ENCODE measurements around the gene DZIP1L.

The DZIP1L gene

DNA sequence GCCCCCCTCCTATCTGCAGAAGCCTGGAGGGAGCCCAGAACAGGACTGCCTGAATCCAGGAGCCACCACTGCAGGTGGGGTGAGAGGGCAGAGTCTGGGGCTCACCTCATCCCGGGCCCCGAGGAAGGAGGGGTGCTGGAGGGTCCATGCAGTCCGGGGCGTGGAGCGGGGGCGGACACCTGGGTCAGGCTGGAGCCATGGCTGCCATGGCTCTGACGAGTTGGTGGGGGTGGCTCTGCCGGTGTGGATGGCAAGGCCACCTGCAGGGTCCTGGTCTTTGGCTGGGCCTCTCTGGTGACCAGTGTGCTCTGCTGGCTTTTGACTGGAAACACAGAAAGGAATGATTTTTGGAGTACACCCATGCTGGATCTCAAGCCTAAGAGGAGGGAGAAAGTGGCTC, 47.4 kb downstream of the DZIP1L start:
- DNase-seq (ENCODE audit: low read depth in 2 of 2) = no peak

DNA sequence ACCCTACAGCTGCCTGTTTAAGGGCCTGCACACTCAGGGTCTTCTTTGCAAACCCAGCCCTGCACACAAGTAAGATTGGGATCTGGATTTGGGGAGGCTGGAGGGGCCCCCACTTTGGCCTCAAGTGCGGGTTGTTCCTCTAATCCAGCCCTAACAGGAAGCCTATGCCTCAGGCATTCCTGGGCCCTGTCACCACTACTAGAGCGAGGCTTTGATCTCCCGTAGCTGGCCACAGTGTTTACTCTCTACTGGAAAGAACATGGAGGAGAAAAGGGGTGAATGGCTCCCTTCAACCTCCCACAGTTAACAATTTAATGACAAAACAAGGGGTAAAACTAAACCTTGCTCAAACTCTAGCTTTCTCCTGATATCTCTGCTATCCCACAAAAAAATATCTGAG, 48.4 kb downstream of the DZIP1L start:
- no peak for DNase-seq (ENCODE audit: low read depth in 2 of 2)

DNA sequence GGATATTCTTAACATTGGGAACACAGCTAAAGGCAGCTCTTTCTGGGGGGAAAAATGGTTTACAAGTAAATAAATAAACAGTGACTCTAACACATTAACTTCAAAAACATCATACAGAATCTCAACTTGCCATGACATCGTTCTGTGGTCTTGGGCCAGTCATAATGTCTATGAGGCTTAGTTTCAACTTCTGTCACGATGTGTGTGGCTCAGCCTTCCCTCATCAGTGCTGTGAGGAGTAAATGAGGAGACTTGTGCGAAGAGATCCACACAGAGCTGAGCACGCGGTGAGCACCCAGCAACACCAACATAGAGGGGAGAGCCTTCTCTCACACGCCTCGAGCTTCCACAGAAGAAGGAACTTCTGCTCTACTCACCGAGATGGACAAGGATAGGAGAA, 49.0 kb downstream of the DZIP1L start:
- DNase-seq (ENCODE audit: low read depth in 2 of 2) = no peak

DNA sequence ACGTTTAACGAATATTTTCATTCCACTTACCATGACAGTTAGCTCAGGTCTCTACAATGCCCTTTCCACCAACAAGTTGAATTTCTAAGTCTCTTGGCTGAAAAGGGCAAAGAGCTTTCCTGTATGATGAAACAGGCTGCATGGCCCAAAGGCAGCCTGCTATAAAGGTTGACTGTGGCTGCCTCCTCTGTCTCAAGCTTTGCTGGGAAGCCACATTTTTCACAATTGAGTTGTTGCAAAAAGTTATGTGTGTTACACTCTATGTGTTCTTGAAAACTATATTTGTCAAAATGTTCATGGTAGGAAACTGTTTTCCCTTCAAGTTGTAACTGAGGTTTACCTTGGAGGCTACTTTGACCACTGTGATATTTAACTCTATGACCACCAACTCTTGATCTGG, 49.5 kb downstream of the DZIP1L start:
- DNase-seq (ENCODE audit: low read depth in 2 of 2) = no peak

DNA sequence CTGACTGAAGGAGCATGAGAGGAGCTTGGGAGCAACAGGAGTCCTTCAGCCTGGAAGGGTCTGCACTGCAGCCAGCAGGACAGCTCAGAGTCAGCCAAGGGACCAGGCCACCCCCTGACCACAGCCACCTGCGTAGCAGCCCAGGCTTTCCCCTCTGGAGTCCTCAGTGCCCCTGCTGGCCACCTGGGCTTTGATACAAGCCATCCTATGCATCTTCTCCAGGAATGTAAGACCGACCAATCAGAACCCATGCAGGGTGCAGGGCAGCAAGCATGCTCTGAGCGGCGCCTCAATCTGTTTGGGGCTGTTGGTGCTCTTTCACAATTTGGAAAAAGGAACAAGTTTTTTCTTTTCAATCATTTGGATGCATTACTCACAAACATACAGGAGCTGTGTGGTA, 52.0 kb downstream of the DZIP1L start:
- DNase-seq (ENCODE audit: low read depth in 2 of 2) = no peak

DNA sequence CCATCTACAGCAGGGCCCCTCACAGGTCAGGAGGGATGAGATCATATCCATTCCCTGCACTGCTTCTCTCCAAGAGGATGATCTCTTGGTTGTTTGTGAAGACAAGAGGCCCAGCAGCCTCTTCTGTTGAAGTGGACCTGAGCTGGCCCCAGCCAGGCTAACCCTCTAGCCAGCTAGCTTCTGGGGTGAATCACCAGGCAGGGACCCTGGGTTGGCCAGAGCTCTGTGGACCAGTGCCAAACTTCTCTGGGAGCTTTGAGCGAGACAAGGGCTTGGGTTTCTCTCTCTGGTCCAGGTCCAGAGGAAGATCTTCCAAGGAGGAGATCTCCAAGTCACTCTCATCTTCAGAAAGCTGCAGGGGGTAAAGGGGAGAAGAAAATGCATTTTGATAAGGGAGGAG, 52.8 kb downstream of the DZIP1L start:
- no peak for DNase-seq (ENCODE audit: low read depth in 2 of 2)

DNA sequence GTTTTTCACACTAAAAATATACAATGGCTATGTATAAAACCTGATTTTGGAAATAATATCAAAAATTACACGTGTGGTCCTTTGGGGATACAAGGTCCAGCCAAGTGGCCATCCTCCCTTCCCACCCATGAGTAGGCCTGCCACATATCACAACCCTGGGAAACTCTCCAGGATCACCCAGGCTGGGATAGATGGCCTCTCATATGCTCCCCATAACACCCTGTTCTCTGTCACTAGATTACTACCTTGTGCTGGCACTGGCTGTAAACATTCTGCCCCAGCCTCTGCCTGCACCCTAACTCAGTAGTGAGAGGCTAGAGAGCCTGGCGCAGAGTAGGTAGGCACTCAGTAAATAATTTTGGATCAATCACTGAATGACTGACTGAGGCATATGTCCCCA, 53.4 kb downstream of the DZIP1L start:
- DNase-seq (ENCODE audit: low read depth in 2 of 2) = no peak

DNA sequence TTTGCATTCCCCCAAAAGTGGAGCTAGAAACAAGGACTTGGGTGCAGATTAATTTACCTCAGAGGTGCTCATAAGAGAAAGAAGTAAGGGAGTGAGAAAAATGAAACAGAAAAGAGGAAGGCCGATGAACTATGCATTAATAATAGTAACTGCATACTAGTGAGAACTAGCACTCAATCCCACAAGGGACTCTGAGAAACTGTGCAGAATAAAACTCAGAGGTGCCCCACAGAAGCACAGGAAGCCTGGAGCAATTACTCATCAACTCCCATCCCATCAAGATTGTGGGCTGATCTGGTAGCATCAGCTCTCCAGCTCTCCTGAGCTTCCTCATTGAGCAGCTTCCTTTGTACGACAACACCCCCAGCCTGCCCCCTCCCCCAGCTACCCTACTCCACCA, 54.6 kb downstream of the DZIP1L start:
- no peak for DNase-seq (ENCODE audit: low read depth in 2 of 2)

DNA sequence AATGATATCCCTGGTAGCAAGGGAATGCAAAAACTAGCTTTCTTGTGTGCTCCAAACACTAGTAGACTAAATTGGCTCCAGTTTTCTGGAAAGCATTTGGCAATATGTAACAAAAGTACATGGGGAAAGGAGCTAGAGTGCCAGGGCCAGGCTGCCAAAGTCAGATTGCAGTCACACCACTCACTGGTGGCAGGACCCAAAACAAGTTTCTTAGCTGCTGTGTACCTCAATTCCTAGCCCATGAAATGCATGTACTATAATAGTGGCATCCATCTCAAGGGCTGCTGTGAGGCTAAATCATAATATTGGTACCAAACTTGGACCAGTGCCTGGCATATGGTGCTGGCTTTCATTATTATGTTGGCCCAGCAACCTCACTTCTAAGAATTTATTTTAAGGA, 56.1 kb downstream of the DZIP1L start:
- no peak for DNase-seq (ENCODE audit: low read depth in 2 of 2)

DNA sequence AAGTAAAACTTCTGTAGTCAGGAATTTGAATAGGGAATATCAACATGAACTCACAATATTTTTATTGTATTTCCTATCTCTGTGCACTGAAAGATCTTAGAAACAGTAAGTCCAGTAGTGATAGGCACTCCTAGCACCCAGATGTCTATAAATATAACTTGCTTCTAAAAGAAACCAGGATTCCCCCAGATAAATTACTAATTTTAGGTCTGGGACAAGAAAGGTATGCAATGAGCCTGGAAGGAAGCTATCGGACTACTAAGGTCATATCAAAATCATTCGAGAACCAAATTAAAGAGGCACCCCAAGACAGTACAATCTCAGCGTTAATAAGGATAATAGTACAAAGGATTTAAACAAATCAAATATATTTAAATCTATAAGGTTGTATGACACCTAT, 58.0 kb downstream of the DZIP1L start:
- DNase-seq (ENCODE audit: low read depth in 2 of 2) = no peak

DNA sequence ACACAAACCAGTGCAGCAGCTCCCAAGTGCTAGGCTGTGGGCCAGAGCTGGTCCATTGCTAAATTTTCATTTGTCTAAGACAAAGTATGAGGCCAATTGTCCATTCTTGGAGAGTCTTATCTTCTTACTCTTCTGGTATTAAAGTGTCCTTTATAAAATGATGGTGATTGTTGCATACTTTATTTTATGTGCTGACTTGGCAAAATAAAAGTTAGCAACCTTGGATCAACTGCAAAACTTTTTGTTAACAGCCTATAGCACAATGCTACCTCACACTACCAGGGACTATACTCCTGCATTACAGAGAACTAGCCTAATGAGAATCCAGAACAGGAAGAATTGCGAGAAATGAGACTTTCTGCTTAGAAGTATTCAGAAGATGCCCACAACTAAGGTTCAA, 61.4 kb downstream of the DZIP1L start:
- DNase-seq (ENCODE audit: low read depth in 2 of 2) = no peak

DNA sequence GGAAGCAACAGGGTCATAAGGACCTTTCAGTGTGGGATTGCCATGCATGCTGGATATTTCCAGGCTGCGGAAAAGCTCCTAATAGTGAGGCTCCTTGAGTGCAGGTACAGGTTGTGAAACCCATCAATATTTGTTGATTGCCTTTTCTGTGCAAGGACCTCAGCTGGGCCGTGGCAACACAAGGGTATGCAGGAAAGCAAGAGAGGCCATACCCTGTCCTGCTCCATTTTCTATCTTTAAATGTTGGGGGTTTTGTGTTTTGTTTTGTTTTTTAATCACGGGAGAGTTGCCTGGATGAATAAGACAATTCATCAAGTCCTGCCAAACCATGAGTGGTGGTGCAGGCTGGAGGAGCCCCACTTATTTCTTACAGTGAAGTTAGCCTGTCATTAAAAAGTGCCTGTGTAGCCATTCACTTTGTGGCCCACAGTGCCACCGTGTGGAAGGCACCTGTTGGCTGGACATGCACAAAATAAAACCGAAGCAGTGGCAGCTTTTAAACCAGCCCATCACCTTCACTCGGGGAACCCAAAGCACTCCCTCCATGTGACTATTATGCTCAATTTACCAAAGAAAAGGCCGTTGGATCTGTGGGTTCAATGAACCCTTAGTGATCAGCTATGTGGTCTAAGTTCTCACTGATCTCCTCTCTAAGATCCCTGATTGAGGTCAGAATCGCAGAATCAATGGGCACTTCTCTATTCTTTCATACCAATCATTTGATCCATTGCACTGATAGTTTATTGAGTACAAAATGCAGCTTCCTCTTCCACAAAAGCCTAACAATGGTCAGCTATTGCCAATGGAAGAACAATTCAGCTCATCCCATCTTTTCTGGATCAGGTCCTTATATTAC, 63.2 kb downstream of the DZIP1L start:
- no peak for DNase-seq (ENCODE audit: low read depth in 2 of 2)

DNA sequence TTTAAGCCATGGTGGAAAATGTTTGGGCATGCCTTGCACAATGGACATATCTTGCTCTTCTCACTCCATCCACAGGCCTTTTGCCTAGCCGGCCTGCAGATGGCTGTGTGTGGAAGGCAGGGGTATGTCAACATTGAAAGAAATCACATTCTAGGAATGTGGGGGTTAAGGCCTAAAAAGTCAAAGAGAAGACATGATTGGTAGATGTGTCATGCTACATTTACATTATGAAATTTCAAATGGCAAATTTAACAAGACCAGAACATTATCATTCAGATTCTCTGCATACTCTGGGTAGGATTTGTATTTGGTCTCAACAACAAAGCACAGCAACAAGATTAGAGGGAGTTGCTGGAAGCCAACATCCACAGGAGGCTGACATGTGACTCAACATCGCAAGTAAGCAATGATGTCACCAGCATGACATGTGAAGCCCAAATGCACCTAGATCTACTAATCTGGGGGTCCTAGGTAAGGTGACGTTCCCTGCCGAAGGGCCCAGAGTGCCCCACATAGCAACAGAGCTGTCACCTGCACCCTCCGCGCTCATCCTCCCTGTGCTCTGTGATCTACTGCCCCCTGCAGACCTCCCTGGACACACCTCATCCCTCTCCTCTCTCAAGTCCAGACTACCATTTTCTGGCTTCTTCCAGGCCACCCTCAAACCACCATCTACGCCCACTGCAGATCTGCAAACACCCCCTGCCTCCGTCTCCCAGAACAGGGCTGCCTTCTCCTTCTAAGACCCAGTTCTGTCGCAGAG, 66.1 kb downstream of the DZIP1L start:
- peak in 1 of 2 experiments; percentile 21 for DNase-seq (ENCODE audit: low read depth in 2 of 2)

DNA sequence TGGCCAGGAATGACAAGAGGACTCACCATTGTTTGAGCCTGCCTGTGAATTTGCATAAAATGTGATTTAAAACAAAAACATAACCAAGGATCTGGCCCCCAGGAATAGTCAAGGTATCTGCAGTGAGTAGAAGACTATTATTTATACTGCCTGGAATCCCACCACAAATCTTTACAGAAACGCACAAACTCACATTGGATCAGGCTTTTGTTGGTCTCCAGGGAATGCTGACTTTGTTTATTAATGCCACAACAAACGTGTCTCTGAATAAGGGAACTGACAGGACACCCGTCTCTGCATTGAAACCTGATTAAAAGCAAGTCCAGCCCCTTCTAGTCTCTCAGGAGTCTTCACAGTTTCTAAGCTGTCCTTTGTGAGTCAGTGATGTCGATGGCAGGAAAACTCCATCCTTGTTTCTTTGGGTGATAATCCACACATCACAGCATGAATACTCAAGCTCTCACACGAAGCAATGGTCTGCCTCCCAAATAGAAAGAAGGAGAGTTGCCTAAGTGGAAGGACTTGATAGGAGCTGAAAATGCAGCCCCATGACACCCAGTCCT, 67.7 kb downstream of the DZIP1L start:
- no peak for DNase-seq (ENCODE audit: low read depth in 2 of 2)

DNA sequence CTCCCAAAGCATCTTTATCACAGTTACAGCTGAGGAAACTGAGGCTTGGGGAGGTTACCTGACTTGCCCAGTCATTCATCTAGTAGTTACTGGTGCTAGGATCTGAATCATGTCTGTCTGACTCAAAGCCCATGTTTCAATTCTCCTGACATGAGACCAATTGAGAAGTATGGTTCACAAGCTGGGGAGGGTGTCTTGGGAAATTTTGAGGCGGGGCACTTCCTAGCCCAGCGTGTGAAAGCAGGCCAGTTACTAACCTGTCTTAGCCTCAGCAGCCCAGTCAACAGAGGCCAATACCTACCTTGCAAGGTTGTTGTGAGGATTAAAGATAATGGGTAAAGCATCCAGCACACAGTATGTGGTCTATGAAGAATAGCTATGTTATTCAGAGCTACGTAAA, 68.5 kb downstream of the DZIP1L start:
- no peak for DNase-seq (ENCODE audit: low read depth in 2 of 2)

DNA sequence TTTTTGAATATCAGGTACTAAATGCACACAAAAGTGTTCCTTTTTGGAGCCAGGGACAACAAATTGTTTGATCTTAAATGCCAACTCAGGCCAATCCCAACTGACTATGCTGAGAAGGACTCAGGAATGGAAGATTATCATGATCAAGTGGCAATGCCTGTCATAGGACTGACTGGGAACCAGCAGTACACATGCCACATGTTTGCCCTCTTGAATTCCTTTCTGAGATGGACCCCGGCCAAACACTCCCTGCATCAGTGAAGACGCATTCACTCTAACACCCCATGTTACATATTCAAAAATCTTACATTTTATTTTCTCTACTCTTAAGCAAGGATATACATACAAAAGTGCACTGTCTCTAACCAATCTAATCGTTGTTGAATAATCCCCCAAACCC, 69.3 kb downstream of the DZIP1L start:
- no peak for DNase-seq (ENCODE audit: low read depth in 2 of 2)

DNA sequence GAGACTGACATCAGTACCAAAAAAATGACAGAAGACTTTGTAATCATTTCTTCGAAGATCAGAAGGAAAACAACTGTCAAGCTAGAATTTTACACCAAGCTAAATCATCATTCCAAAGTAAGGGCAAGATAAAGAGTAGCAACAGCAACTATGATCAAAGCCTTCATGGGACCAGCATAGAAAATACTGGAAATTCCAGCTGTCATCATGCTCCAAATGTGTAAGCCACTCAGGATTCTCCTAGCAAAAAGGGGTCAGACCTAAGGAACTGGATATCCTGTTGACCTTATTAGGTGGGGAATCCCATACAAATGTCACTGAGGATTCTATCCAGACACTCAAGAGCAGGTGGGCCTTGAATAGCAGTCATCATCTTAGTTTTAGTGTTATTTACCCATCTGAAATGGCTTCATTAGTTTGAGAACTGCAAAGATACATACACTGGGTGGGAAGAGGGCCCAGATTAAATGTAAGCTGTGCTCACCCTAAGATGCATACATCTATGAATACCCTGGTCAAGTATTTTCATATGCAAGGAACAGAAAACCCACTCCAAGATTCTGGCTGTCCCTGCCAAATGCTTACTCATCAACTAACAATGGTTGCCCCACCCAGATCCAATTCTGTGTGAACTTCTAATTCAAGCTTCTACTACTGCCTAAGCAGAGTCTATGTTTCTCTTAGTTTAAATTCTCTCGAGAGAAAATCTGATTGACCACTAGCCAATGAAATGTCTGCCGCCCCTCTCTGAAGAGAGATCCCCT, 72.0 kb downstream of the DZIP1L start:
- peak; percentile 74 for DNase-seq (ENCODE audit: low read depth in 2 of 2)

DNA sequence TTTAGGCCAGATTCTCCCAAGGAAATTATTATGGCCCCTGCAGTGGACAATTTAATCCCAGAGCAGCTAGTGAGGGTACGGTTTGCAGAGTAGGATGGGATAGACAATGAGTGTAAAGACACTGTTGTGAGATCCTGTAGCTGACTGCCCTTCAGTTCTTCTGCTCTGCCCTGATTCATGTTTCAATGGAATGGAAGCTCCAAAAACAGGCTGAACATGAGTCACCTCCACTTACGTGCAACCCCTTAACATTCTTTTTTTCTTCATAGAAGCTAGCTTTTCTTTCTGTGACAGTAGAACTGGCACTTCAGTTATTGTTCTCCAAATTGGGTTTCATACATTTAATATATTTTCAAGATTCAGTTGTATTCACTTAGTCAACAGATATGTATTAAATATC, 73.4 kb downstream of the DZIP1L start:
- DNase-seq (ENCODE audit: low read depth in 2 of 2) = peak; percentile 24 to 40

DNA sequence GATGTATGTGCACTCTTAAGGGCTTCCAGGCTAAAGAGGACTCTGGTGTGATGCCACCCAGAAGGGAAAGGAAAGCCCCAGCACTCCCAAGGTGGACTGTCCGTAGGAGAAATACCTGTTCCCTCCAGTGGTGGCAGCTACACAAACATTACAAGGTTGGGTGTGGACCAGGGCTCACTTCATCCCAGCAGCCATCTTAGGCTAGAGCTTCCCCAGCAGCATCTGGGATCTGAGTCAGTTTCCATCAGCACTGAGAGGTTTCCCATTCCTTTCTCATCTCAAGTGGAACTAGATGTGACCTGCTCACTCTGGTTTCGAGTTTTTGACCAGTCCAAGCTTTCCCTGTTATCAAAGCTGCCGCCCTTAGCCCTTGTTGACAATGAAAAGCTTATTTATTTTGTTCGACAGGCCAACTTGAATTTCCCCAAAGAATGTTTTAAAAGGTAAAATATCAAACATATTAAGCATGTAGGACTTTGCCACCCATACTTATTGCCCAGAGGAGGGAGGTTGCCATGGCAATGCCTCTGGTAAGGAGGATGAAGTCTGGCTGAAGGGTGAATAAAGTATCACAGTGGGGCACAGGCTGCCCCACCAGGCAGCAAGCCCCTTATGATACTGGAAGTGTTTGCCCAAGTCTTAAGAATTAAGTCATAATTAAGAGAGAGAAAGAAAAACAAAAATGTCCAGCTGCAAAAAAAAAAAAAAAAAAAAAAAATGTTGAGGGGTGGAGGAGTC, 76.5 kb downstream of the DZIP1L start:
- DNase-seq (ENCODE audit: low read depth in 2 of 2) = no peak

DNA sequence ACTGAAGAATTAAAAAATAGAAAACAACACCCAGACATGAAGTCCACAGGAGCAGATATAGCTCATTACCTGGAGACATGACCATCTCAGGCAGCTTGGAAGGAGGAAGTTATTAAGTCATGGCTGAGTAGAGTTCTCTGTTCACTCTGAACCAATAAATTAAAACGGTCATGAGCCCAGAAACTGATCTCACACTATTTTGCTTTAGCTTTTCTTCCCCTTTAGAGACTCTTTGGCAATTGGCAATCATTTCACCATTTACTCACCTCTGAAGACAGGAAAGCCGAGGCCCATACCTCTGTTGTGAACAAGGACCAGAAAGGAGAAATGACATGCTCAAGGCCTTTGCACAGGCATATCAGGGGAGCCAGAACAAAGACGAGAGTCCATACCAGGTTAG, 78.8 kb downstream of the DZIP1L start:
- DNase-seq (ENCODE audit: low read depth in 2 of 2) = no peak

DNA sequence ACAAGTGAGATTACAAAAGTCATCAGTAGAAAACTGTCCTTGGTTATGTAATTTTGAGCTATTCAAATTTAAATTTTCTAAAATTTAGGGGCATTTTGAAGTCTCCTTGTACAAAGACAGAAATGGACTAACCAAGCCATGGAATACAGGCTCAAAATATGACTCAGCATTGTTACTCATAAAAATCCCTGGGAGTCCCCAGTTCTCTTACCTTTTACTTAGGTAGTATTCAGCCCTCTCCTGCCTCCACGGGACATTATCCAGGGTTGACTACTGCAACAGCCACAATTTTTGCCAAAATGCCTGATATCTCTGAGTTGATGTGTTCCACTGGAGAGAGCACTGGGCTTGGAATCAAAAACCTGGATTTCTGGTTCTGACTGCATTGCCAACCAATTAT, 80.5 kb downstream of the DZIP1L start:
- no peak for DNase-seq (ENCODE audit: low read depth in 2 of 2)

All from fibroblast of skin of left quadriceps (primary cell).